Measurements from ENCODE around the gene DGKI. TPM values are rescaled to one million over a fixed set of nuclear protein-coding genes. Genes with fewer than 3 reads are reported as not detected.

DGKI gene
- total and polyA plus RNA-seq, 3 donors from 2014 or later: 3.2 to 6.6 (median 4.3) TPM

GRCh38 chr7:137337902-137338301 is 508.9 kb downstream of the DGKI start:
- no peak for TF ChIP-seq POLR2A (IDR thresholded peaks at IDR 0.05)
- no peak for TF ChIP-seq CTCF (IDR thresholded peaks at IDR 0.05)
- H3K9me3 ChIP-seq: no peaks in the 10 kb centered on the region
- WGBS, 2 donors: 71 to 73% methylated on average over 2 of the region's 2 CpGs
- H3K27ac ChIP-seq: no peak overlapping the region
- H3K4me1 ChIP-seq: no peaks in the 10 kb centered on the region
- no peak overlapping the region for H3K4me3 ChIP-seq
- H3K27me3 ChIP-seq: no peaks in the 10 kb centered on the region
- intact Hi-C loops (cut with DNase I; ENCODE audit: low total_unique reads): no loop called here
- no peaks in the 10 kb centered on the region for H3K36me3 ChIP-seq (ENCODE audit: low read depth, missing control alignments)
- DNase-seq: no peak

- no peaks in the 10 kb centered on the region for H3K27me3 ChIP-seq
- 88 to 98% methylated on average over 4 of the region's 4 CpGs for WGBS, 2 donors
- H3K9me3 ChIP-seq: no peaks in the 10 kb centered on the region
- no peak overlapping the region for H3K4me3 ChIP-seq
- no peak for DNase-seq
- no peaks in the 10 kb centered on the region for H3K4me1 ChIP-seq
- TF ChIP-seq POLR2A (IDR thresholded peaks at IDR 0.05) (no peak), CTCF (IDR thresholded peaks at IDR 0.05) (no peak)
- H3K36me3 ChIP-seq (ENCODE audit: low read depth, missing control alignments): no peaks in the 10 kb centered on the region
- H3K27ac ChIP-seq: no peak overlapping the region
- intact Hi-C loops (cut with DNase I; ENCODE audit: low total_unique reads): no loop called here
These were observed 511.0 kb downstream of the DGKI start for GRCh38 chr7:137335814-137336213.

- DNase-seq: no peak
- Histone ChIP-seq H3K27ac (no peak overlapping the region), H3K36me3 (ENCODE audit: low read depth, missing control alignments) (no peaks in the 10 kb centered on the region), H3K4me1 (no peaks in the 10 kb centered on the region), H3K27me3 (no peaks in the 10 kb centered on the region), H3K9me3 (no peaks in the 10 kb centered on the region), H3K4me3 (no peak overlapping the region)
- TF ChIP-seq POLR2A (IDR thresholded peaks at IDR 0.05) (no peak), CTCF (IDR thresholded peaks at IDR 0.05) (no peak)
- intact Hi-C loops (cut with DNase I; ENCODE audit: low total_unique reads): no loop called here
- 49 to 62% methylated on average over 8 of the region's 8 CpGs for WGBS, 2 donors
These were observed 515.4 kb downstream of the DGKI start for GRCh38 chr7:137331378-137331777.

Small RNA genes lying within 50 kb of the gene (small RNA-seq; reads per million reads assigned to genes)
- 0 reads per million in 2 donors for gene AC090498.1

Other genes with a start within 250 kb of the DGKI start
- gene CREB3L2, start 155.1 kb upstream of the DGKI start, total RNA-seq: 10 to 100 TPM; 23.4 to 23.9 TPM
- 22.0 TPM for gene CREB3L2, start 155.1 kb upstream of the DGKI start, polyA plus RNA-seq (ENCODE audit: insufficient read depth, low read depth, low replicate concordance)
- 1 to 10 TPM in 1 of 2 donors, under 1 TPM in 1; 0.87 to 1.3 TPM for gene AKR1D1, start 229.5 kb upstream of the DGKI start, total RNA-seq
- 6.9 TPM for gene AKR1D1, start 229.5 kb upstream of the DGKI start, polyA plus RNA-seq (ENCODE audit: insufficient read depth, low read depth, low replicate concordance)